HPDE6-E6E7 (cell line): ENCODE results near the gene SLC23A1.
"Not testable (repeated sequence)": the region's sequence is repeated elsewhere in the genome, so short reads cannot be mapped to it uniquely, and the experiment has no call there.

Experiments used
- DNase-seq: peaks from one replicate; pipeline ENCODE4 v3.0.0; 2011; ENCODE audit warnings: missing footprints; ENCODE audit errors: extremely low spot score

SLC23A1 gene

GRCh38 chr5:139389701-139390638, 6.9 kb upstream of the SLC23A1 start, which contains the start of gene MZB1:
Gene MZB1, minus strand, starts transcription at chr5:139389913. Its CDS starts 57 bp downstream, at chr5:139389856.
- DNase-seq, result no peak

- DNase-seq, result no peak
These were observed 5.2 kb upstream of the SLC23A1 start for GRCh38 chr5:139388198-139388821.

- no peak for DNase-seq
These were observed 4.6 kb upstream of the SLC23A1 start for GRCh38 chr5:139387611-139388197.

GRCh38 chr5:139386956-139387355, 3.9 kb upstream of the SLC23A1 start:
- DNase-seq, result not testable (repeated sequence)

GRCh38 chr5:139386050-139386438, 2.9 kb upstream of the SLC23A1 start:
- DNase-seq, result no peak

- no peak for DNase-seq
These were observed 2.3 kb upstream of the SLC23A1 start for GRCh38 chr5:139385061-139386049.

- DNase-seq, result no peak
These were observed 1.5 kb upstream of the SLC23A1 start for GRCh38 chr5:139384591-139385051.

GRCh38 chr5:139383993-139384590, 995 bp upstream of the SLC23A1 start:
- DNase-seq, result no peak

- no peak for DNase-seq
These were observed 290 bp downstream of the SLC23A1 start for GRCh38 chr5:139382807-139383206.

- DNase-seq, result no peak
These were observed 998 bp downstream of the SLC23A1 start for GRCh38 chr5:139381837-139382761.

- no peak for DNase-seq
These were observed 3.3 kb downstream of the SLC23A1 start for GRCh38 chr5:139379626-139380449.

- DNase-seq, result no peak
These were observed 4.1 kb downstream of the SLC23A1 start for GRCh38 chr5:139378941-139379361.

- DNase-seq, result no peak
These were observed 4.8 kb downstream of the SLC23A1 start for GRCh38 chr5:139378101-139378825.

- no peak for DNase-seq
These were observed 5.9 kb downstream of the SLC23A1 start for GRCh38 chr5:139377226-139377625.

- DNase-seq, result no peak
These were observed 6.7 kb downstream of the SLC23A1 start for GRCh38 chr5:139376364-139376763.

- no peak for DNase-seq
These were observed 8.2 kb downstream of the SLC23A1 start for GRCh38 chr5:139374909-139375308.

GRCh38 chr5:139371482-139372435, 11.3 kb downstream of the SLC23A1 start:
- no peak for DNase-seq
